NOMO-1 treated with DMSO at 0.1 percent for 48 hours (cell line): ENCODE measurements around the gene CCDC192.
"Not testable (repeated sequence)": the region's sequence is repeated elsewhere in the genome, so short reads cannot be mapped to it uniquely, and the experiment has no call there.

Experiments
- DNase-seq: peaks from one replicate; lab custom pipeline; 2025; ENCODE audit not compliant: unreplicated experiment; lab: John Stamatoyannopoulos, UW

The CCDC192 gene

DNA sequence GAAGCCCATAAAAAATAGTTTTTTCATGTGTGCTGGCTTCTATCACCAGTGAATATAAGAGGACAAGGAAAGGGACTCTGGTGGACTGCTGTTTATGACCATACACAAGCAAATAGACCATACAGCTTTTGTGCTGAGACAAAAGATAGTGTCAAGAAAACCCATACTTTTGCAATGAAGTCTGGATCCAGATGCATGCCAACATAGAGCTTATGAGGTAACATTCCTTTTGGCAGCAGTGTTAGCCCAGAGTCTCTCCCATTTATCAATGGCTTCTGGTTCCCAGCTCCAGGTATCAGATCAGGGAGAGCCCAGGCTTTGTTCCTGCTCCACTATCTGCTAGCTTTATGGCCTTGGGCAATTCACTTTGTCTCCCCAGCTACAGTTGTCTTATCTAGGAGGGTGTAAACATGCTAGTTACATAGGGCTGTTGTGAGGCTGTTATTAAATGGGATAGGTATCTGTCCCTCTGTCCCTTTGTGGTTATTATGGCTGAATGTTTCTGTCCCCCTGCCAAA, 55.6 kb downstream of the CCDC192 start:
- DNase-seq: no peak

DNA sequence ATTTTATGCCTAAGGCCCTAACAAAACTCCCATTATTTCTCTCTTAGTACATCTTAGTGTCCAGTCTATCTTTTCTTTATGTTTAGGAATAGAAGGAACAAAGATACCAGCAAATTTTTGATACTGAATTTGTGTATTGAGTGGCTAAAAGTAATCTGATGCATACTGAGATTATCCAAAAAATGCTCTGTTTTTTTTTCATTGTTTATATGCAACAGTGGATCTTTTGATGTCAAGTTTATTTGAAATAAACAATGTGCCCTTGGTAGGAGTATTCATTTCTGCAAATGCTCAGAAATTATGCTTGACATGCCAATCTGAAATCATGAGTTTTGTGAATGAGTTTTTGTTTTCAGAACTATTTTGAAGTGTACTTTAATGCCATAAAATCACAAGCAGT, 58.7 kb downstream of the CCDC192 start:
- DNase-seq: no peak

DNA sequence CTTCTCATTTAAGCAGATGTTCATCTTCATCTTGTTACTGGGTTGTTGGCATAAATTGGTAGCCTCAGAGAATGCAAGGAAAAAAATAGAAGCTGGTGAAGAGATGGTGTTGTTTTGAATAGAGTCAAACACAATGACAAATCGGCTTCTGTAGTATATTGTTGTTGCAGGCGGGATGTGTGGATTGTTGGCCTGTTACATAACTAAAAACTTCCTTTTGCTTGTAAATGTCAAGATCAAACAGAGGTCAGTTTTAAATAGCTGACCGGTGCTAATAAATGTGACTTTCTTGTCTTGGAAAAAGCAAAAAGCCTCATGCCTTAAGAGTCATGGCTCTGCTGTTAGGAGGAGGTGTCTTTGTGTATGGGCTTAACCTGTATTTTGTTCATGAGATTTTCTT, 59.2 kb downstream of the CCDC192 start:
- no peak for DNase-seq

DNA sequence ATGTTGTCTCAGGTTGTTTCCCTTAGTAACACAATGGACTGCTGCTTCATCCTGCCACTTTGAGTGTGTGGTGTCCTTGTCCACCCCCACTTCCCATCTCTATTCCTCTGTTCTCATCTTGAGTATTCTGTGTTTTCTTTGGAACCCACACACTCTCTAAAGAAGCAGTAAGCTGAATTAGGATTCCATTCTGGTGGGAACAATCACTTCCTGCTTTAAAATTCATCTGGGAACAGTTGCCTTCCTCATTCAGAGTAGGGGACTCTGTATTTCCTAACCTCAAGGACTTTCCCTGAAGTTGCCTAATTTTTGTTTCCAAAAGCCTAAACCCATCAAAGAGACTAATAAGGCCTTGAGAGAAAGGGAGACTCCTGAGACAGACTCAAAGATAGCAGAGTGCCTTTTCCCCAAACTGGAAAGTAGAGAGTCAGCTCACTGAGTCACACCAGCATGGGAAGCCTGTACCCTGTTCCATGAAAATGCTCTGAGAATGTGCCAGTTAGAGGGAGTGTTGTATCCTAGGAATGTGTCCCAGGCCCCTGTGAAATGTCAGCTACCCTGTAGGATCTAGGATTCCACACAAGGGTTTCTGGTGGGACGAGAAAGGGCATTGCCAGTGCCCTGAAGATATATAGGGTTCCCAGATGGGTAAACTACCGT, 63.6 kb downstream of the CCDC192 start:
- no peak for DNase-seq

DNA sequence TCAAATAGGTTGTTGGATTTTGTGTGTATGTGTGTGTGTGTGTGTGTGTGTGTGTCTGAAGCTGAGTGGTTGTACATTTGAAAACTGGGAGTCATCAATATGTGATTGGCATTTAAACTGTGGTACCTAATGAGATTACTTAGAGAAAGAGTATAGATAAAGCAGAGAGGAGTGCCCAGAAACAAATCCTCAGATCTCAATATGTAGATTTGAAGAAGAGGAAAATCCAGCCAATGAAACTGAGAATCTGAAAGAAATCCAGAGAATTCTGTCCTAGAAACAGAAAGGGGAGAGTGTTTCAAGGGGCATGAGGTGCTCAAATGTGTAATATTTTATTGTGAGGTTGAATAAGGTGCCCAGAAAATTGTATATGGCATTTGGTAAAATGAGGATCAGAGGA, 66.2 kb downstream of the CCDC192 start:
- DNase-seq: no peak

DNA sequence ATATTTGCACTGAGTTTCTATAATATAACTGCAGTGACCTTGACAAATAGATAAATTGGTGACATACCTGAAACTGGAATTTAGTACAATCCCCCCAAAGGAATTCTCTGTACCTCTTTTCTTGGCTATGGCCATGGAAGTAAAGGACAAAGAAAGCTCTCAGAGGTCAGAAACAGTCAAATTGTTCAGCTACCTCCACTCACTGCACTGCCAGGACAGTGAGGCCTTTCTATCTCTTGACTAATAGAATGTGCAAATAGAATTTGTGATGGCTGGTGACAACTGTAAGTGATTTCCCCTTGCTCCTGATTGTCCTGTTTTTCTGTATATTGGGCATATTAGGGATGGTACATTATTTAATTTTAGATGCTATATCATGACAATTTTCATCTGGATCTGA, 67.1 kb downstream of the CCDC192 start:
- no peak for DNase-seq

DNA sequence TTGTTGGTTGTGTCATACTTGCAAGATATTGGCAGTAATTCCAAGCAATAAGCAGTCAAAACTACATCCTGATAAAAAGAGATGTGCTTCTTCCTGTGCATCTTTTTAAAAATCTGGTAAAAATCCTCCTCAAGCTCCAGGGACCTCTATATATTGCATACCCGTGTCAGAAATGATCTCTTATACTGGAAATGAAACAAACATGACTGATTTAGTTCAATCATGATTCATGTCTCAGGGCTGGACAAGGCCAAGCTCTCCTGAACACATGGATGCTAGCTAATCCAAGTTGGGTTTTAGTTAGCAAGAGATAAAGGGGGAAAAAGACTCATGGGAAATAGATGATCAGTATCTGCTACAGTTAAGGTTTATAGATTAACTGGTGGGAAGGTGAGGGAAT, 69.3 kb downstream of the CCDC192 start:
- DNase-seq: no peak

DNA sequence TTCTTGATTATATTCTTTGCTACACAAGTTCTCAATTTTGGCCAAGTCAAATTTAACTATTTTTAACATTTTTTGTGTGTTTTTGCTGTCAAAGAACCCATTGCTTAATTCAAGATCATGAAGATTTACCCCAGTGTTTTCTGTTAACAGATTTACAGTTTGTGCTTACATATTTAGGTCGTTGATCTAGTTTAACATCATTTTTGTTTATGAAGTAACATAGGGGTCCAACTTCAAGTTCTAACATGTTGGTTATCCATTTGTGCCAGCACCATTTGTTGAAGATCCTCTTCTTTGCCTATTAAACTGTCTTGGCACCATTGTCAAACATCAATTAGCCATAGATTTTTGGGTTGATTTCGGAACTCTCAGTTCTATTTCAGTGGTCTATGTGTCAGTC, 71.0 kb downstream of the CCDC192 start:
- DNase-seq: no peak

DNA sequence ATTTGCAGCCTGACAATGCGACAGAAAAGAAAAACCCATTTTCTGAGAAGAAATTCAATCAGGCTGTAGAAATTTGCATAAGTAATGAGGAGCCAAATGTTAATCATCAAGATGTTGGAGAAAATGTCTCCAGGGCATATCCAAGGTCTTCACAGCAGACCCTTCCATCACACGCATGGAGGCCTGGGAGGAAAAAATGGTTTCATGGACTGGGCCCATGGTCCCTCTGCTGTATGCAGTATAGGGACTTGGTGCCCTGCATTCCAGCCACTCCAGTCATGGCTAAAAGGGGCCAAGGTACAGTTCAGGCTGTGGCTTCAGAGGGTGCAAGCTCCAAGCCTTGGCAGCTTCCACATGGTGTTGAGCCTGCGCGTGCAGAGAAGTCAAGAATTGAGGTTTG, 73.3 kb downstream of the CCDC192 start:
- no peak for DNase-seq

DNA sequence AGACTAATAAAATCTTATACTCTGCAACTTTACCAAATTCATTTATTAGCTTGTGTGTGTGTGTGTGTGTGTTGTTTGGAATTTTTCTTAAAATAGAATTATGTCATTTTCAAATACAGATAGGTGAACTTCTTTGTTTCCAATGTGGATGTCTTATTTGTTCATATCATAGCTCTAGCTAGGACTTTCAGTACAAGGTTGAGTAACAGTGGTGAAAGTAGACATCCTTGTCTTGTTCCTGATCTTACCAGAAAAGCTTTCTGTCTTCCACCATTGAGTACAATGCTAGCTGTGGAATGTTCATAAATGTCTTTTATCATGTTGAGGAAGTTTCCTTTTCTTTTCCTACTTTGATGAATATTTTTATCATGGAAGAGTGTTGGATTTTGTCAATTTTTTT, 74.8 kb downstream of the CCDC192 start:
- no peak for DNase-seq

DNA sequence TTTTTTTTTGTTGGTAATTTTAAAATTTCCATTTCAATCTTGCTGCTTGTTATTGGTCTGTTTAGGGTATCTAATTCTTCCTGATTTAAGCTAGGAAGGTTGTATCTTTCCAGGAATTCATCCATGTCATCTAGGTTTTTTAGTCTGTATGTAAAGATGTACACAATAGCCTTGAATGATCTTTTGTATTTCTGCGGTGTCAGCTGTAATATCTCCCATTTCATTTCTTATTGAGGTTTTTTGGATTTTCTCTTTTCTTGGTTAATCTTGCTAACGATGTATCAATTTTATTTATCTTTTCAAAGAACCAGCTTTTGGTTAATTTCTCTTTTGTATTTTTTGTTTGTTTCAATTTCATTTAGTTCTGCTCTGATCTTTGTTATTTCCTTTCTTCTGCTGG, 79.3 kb downstream of the CCDC192 start:
- DNase-seq: not testable (repeated sequence)

DNA sequence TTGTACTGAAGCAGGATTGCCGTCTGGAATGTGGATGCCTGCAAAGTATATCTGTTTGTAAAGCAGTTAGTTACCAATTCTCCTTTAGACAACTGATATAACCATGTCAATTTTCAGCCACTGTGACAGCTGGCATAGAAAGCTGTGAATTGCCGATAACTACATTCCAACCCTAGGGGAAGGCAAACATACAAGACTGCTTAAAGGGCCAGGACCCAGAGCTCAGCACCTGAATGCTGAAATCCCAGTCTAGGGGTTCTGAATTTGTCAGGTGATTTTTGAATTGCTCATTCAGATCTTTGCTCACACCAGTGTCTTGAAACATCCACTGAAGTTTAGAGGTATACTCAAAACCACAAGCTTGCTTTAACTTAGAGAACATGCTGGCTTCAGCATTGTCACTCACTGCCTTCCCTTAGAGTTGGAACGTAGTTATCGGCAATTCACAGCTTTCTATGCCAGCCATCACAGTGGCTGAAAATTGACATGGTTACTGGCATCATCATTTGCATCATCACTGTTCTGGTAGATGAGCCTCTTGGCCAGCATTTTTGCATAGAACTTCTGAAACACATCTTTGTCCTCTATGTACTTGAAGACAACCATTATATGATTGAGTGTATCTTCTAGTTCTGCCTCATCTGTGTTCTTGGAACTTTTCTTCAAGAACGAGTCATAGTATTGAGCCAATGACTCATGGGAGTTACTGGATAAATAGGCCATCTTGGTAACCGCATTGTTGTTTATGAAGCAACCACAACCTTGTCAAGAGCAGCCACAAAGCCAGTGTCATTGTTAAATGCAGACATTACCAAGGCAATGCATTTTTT, 82.1 kb downstream of the CCDC192 start:
- peak; percentile 14 for DNase-seq

DNA sequence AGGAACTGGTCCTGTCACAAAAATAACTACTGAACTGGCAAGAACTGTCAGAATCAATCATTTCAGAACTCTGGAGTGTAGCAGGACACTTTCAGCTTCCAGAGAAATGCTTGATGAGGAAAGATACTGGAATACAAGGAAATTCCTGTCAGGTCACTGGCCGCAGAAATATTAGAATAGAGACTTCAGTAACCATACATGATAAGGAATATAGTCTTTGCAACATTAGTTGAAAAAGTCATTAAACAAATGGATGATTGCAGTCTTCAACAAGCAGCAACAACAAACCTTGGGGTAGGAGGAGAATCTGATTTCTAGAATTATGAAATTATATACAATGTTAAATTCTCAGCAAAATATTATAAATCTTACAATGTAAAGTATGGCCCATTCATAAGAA, 88.2 kb downstream of the CCDC192 start:
- no peak for DNase-seq

DNA sequence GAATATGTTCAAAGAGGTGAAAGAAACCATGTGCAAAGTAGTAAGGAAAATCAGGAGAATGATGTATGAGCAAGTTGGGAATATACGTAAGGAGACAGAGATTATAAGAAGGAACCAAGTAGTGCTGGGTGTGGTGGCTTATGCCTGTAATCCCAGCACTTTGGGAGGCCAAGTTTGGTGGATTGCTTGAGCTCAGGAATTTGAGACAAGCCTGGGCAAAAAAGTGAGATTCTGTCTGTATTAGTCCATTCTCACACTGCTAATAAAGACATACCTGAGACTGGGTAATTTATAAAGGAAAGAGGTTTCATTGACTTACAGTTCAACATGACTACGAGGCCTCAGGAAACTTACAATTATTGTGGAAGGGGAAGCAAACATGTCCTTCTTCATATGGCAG, 88.7 kb downstream of the CCDC192 start:
- not testable (repeated sequence) for DNase-seq

DNA sequence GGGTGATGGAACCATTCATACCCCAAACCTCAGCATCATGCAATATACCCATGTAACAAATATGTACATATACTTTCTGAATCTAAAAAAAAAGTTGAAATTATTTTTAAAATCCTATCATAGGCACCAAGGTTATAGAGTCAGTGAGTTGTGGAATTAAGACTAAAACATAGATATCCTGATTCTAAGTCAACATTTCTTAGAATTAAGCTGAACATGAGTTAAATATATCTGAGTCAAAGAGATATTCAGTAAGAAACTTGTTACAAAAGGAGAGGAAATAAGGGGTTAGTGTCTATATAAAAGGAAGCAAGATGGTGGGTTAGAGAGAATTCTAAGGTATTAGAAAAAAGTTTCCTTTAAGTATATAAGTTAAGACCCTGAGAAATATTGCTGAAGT, 89.9 kb downstream of the CCDC192 start:
- DNase-seq: no peak

DNA sequence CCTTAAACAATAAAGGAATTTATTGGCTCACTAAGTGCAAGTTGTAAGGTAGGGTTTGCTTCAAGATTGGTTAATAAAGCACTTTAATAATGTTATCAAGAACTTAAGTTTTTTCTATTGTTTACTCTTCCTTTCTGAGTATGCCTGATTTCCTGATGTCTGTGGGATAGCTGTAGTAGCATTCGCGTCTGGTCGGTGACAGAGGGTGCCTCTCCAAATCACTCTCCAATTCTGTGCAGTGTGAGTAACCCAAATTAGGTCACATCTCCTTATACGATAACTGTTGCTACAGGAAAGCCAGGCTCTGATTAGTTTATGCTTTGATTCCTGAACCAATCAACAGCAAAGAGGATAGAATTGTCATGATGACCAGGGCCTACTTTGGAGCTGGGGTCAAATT, 90.7 kb downstream of the CCDC192 start:
- DNase-seq: no peak

DNA sequence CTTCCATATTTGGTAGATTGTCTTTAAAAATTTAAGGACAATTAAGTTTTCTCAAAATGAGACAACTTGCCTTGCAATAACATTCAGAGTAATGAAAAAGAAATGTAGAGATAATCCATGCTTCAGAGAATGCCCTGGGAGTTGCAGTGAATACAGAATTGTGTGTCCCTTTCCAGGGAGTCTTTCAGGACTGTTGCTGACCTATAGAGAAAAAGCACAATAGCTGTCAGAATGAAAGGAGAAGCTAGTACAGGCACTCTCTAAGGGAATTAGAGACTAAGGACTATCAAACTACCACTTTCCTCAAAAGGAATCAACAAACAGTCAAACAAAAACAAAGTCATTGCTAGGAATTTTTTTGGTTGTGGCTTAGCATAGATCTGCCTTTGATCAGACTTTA, 93.0 kb downstream of the CCDC192 start:
- no peak for DNase-seq

DNA sequence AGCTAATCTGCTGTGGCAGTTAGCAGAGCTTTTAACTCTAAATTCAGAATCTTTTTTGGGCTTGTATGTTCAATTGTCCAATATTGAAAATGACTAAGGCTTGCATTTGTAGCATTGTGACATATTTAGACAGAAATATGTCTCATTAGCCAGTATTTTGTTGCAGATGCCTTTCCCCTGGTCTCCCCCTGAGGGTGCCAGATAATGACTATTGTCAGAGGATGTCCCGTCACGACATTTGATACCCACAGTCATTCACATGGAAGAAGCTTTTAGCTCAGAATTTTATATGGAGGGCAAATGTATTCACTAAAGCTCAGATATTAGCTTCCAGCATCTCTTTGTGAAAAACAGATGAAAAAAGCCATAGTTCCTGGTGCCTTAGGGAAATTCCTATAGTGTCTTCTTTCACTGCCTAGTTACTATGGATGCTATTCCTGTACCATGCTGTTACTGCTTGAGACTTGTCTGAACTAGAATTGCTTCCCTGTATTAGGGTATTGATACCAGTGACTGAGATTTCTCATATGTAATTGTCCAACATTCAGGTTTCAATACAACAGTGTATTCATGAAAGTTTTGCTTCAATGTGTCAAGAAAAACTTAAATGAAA, 96.2 kb downstream of the CCDC192 start:
- no peak for DNase-seq

DNA sequence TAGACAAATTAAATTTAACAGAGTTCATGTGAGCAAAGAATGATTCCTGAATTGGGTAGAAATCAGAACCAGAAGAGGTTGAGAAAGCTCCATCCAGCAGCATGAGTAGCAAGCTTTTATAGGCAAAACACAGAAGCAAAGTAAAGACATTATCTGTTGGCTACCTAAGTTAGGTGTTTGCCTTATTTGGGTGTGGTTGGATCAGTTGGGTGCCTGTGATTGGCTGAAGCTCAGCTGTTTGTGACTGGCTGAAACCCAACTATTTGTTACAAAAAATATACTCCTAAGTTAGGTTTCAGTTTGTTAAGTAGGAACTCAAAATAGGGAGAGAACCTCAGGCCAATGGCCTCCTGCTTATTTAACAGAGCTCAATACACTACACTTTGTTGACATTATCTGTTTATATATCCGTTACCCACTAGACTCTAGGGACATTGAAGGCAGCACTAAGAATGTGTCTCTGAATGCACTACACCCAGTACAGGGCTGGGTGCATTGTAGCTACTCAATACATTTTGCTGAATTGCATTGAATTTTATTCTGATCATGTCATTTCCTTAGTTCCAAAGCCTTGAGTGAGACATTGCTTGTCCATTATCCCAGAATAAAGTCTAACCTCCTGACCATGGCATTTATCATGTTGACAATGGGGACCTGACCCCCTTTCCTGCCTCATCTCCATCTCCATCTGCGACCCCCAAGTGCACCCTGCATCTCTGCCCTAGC, 98.7 kb downstream of the CCDC192 start:
- DNase-seq: no peak

DNA sequence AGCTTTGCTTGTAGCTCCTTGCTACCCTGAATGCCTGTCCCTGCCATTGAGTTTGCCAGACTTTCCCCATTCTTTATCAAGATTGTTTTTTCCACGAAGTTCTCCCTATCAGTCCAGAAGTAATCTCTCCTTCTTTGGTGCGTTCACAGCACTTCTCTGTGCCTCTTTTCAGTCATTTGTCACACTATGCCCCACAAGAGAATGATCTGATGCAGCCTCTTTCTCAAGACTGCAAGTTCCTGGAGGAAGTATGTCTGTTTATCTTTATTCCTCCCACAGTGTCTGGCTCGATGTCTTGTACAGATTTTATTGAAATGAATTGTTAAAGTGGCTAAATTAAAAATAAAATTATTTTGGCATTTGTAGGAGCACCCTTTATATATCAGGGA, 99.3 kb downstream of the CCDC192 start:
- DNase-seq: no peak

DNA sequence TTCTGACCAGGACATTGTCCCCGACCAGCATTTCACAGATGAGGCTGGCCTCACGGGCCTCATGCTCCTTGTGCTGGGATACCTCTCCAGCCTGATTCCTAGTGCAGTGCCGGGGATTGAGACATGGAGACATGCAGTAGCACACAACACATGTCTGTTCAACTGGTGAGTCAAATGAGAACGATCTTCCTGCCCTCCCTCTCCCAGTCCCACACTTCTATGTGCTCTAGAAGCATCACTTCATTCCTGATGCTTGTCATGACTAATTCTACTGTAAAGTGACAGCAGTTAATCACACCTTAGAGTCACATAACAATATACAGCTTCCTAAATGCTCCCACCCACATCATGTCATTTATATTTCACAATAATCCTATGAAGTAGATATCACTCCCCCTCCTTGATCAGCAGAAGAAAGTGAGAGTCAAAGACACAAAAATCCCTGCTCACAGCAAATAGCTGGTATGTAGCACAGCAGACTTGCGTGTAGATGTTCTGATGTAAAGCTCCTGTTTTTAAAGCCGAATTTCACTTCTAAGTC, 101.8 kb downstream of the CCDC192 start:
- DNase-seq: no peak
